ENCODE measurements around the gene CCDC88C.
"Not testable (repeated sequence)": the region's sequence is repeated elsewhere in the genome, so short reads cannot be mapped to it uniquely, and the experiment has no call there.

CCDC88C gene

GRCh38 chr14:91417120-91417982, at the start of gene CCDC88C:
Gene CCDC88C (minus strand): TSS chr14:91417820. CDS start chr14:91417690, 130 bp downstream.
- DNase-seq, result peak; percentile 85

DNA sequence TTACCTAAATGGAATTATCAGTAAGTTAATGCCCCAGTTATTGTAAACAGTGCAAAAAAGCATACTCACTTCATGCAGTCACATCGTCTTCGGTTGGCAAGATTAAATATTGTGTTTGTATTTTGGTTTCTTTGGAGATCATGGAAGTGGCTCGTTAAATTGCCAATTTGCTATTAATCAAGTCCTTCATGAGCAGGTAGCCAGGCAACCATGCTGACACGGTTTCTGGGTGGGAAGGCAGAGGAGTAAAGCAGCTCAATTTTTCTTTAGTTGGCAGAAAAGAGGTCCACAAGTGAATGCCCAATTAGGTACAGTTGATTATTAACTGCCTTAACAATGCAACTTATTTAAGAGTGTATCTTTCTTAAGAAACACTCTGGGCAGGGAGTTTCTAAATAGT, 48.6 kb upstream of the CCDC88C start:
- no peak for DNase-seq

- peak; percentile 44 for DNase-seq
Measured at GRCh38 chr14:91464615-91465205, 47.1 kb upstream of the CCDC88C start.

DNA sequence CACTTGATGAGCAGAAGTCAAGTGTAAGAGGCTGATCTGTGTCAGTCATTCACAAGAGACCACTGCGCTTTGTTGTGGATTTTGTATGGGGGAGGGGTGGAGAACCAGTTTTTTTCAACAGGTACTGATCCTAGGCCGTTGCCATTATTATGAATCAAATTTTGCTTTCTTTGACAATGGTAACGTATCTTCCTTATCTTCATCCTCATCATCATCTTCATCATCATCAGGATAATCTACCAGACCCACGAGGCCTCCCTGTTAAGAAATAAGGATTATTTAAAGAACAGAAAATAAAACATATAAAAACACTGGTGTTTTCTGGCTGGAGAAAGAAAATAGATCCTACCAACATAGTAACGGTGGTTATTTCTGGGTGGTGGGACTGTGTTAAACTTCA, 41.0 kb upstream of the CCDC88C start:
- no peak for DNase-seq

- DNase-seq, result no peak
Measured at GRCh38 chr14:91456283-91456682, 38.7 kb upstream of the CCDC88C start.

DNA sequence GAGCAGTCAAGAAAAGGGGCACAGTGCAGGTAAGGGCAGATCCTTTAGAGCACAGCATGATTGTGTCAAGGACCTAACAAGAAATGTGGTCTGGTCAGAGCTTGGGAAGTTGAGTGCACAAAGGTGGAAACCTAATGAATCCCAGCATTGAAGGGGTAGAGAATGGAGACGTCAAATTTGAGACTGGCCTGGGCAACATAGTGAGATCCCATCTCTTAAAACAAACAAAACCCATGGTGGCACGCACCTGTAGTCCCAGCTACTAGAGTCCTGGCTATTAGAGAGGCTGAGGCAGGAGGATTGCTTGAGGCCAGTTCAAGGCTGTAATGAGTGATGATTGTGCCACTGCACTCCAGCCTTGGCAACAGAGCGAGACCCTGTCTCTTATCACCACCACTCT, 37.0 kb upstream of the CCDC88C start:
- no peak for DNase-seq

GRCh38 chr14:91454155-91454554, 36.5 kb upstream of the CCDC88C start:
- DNase-seq, result no peak

DNA sequence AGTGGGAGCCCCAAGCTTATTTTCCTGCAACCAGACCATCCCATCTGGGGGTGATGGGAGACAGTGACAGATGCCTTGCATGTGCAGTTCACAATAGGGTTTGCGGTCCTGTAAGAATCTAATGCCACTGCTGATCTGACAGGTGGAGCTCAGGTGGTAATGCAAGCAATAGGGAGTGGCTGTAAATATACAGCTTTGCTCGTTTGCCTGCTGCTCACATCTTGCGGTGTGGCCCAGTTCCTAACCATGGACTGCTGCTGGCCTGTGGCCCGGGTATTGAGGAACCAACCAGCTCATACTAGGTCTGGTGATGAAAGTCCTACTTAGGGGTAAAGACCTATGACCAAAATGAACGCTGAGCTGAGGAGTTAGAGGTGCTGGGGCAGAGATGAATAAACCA, 36.1 kb upstream of the CCDC88C start:
- DNase-seq, result no peak

GRCh38 chr14:91444335-91445020, 26.9 kb upstream of the CCDC88C start:
- DNase-seq, result no peak

DNA sequence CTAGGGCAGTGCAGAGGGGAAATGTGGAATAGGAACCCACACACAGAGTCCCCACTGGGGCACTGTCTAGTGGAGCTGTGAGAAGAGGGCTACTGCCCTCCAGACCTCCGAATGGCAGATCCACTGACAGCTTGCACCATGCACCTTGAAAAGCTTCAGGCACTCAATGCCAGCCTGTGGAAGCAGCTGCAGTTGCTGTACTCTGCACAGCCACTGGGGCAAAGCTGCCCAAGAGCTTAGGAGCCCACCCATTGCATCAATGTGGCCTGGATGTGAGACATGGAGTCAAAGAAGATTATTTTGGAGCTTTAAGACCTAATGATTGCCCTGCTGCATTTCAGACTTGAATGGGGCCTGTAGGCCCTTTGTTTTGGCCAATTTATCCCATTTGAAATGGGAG, 21.7 kb upstream of the CCDC88C start:
- no peak for DNase-seq

DNA sequence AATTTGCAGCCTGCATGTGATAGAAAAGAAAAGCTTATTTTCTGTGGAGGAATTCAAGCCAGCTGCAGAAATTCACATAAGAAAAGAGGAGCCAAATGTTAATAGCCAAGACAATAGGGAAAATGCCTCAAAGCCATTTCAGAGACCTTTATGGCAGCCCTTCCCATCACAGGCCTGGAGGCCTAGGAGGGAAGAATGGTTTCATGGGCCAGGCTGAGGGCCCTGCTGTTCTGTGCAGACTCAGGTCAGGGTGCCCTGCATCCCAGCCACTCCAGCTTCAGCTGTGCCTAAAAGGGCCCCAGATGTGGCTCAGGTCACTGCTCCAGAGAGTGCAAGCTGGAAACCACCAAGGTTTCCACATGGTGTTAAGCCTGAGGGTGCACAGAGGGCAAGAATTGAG, 21.2 kb upstream of the CCDC88C start:
- no peak for DNase-seq

- DNase-seq, result not testable (repeated sequence)
Measured at GRCh38 chr14:91436266-91436665, 18.6 kb upstream of the CCDC88C start.

DNA sequence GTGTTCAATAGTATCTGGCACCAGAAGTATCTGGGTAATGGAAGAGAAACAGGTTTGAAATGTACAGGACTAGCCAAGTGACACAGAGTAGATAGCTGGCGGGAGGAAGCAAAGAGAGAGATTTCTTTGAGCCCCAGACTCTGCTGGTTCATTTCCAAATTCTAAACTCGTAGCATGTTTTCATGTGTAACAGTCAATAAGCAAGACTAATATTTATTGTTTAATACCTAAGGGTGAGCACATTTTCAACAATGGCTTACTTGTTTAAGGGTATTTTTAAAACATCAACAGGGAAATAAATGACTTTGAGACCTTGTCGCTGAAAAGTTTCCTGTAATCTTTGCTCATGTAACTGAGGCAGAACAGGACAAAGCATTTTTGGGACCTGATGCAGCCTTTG, 11.8 kb upstream of the CCDC88C start:
- DNase-seq, result no peak

DNA sequence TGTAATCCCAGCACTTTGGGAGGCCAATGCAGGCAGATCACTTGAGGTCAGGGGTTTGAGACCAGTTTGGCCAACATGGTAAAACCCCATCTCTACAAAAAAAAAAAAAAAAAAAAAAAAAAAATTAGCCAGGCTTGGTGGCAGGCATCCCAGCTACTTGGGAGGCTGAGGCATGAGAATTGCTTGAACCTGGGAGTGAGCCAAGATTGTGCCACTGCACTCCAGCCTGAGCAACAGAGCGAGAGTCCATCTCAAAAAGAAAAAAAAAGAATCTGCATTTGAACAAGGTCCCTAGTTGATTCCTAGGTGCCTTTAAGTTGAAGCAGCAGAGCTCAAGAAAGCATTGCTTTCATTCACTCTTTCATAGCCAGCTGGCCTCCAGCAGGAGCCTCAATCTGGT, 11.3 kb upstream of the CCDC88C start:
- DNase-seq, result not testable (repeated sequence)

DNA sequence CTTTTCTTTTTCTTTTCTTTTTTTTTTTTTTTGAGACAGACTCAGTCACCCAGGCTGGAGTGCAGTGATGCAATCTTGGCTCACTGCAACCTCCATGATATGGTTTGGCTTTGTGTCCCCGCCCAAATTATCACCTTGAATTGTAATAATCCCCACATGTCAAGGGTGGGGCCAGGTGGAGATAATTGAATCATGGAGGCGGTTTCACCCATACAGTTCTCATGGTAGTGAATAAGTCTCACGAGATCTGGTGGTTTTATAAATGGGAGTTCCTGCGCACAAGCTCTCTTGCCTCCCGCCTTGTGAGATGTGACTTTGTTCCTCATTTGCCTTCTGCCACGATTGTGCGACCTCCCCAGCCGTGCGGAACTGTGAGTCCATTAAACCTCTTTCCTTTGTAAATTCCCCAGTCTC, 7.9 kb upstream of the CCDC88C start:
- DNase-seq, result not testable (repeated sequence)

DNA sequence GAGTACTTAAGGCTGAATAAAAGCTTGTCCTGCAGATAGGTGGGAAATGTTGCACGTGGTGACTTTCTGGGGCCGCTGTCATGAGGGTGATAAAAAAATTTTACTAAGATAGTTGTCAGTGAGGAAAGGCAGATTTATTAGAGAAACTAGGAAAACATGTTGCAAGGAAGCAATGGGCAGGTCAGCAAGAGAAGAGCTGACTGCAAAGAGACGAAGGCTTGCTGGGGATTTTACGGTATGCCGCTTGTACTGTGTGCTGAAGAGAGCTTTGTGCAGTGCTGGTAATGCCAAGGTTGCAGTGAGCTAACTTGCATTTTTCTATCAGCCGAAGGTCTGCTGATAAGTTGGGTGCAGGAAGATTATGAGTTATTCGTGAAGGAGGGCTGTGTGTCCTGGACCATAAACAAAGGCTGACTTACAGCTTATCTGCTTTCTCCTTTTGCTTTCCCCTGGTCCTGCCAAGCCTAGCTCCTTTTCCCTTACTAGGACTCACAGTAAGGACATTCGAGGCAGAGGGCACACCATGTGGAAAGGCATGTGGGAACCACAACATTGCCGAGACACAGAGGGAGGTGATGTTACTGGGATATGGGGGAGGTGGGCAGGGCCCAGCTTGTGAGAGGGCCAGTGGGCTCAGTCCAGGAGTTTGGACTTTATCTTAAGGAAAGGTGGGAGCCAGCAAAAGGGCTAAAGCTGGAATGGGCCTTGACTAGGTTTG, 7.4 kb upstream of the CCDC88C start:
- DNase-seq, result no peak

- DNase-seq, result no peak
Measured at GRCh38 chr14:91420686-91421085, 3.1 kb upstream of the CCDC88C start.

- no peak for DNase-seq
Measured at GRCh38 chr14:91419451-91419850, 1.8 kb upstream of the CCDC88C start.

GRCh38 chr14:91419044-91419397, 1.4 kb upstream of the CCDC88C start:
- DNase-seq, result peak; percentile 74

DNA sequence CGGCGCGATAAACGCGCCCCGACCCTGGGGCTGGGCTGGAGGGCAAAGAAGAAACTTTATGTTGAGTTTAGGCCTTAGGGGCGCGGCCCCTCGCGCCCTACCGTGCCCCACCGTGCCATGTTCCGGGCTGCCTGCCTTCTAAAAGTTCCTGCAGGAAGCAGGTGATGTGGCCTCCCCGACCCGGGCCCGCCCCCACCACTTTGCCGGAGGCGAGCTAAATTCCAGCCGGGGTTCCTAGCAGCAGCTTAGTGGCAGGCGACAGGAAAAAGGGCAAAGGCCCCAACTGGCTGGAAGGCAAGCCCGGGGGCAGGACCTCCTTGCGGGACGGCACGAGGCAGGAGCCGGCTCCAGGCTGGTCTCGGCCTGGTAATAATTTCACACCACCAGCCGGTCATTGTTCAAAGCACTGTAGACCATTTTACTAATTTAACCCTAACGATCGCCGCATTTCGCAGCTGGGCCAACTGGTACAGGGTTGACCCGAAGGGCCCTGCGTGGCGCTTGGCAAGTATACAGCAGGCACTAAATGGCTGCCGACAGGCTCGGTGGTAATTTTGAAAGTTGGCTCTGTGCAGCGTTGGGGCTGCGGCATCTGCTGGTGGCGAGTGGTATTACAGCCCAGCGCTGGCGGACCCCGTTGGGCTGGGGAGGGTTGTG, 895 bp upstream of the CCDC88C start:
- peak; percentile 87 for DNase-seq

GRCh38 chr14:91417983-91418386, 365 bp upstream of the CCDC88C start:
- DNase-seq, result peak; percentile 74

- DNase-seq, result peak; percentile 50
Measured at GRCh38 chr14:91416744-91417119, 888 bp downstream of the CCDC88C start.
